A549 (cell line): ENCODE data around the gene PDP2. TPM values are rescaled to one million over a fixed set of nuclear protein-coding genes. Genes with fewer than 3 reads are reported as not detected.

Experiments used
- ATAC-seq, 2 experiments: fragments of 200-7000 bp in 1 of 2; fragments of >200 bp in 1 of 2; cut with Nextera tagmentation in 1 of 2; cut with Tn5 transposase in 1 of 2; 3 replicates each; pipeline versions ENCODE4 v1.8.0 to v1.9.1; 2018 to 2020; ENCODE audit warnings: mild to moderate bottlenecking in 1 of 2, moderate library complexity in 1 of 2
- CTCF ChIA-PET: fragments of 300-600 bp; sonication (Branson Sonifier 250); formaldehyde crosslinking; extraction: SDS; loops from one replicate; lab custom pipeline; 2021; ENCODE audit warnings: antibody characterized with exemption, inconsistent platforms; lab: Yijun Ruan, JAX
- POLR2A ChIA-PET: fragments of 350-600 bp; formaldehyde crosslinking; extraction: SDS; loops from one replicate; lab custom pipeline; 2021; ENCODE audit warnings: antibody characterized with exemption, inconsistent platforms; lab: Yijun Ruan, JAX
- DNase-seq, 2 experiments: peaks; one replicate each; pipeline versions ENCODE4 v3.0.0 to v3.0.0-alpha.2; 2011 to 2016; ENCODE audit warnings: low read depth in 1 of 2, low spot score in 1 of 2
- FAIRE-seq: peaks from 2 replicates; lab custom pipeline; 2011; peaks lifted over from hg19 to GRCh38; lab: Jason Lieb, UNC
- H3K27ac ChIP-seq, 2 experiments: fragments of >200 bp; sonication (Bioruptor Twin); formaldehyde crosslinking; 3 replicates each; pipeline ENCODE4 v1.5.1; 2016 to 2017
- H3K4me1 ChIP-seq: fragments of >200 bp; sonication (Bioruptor Twin); formaldehyde crosslinking; 3 replicates; pipeline ENCODE4 v1.6.1; 2016
- H3K4me2 ChIP-seq: fragments of >200 bp; sonication (Bioruptor Twin); formaldehyde crosslinking; 3 replicates; pipeline ENCODE4 v1.6.1; 2016
- H3K4me3 ChIP-seq: fragments of >200 bp; sonication (Bioruptor Twin); formaldehyde crosslinking; 3 replicates; pipeline ENCODE4 v1.5.1; 2016
- H3K9me3 ChIP-seq: fragments of >200 bp; sonication (Bioruptor Twin); formaldehyde crosslinking; 3 replicates; pipeline ENCODE4 v1.6.1; 2016
- ATOH8 ChIP-seq: fragments of 250-450 bp; sonication (Bioruptor Pico); IDR thresholded peaks from 2 replicates; pipeline ENCODE4 v1.5.0; 2020; ENCODE audit warnings: low read depth, mild to moderate bottlenecking, moderate library complexity
- BCL3 ChIP-seq: fragments of >200 bp; sonication (Bioruptor Twin); formaldehyde crosslinking; IDR thresholded peaks from 3 replicates; pipeline ENCODE4 v1.6.1; 2016
- CBX2 ChIP-seq: fragments of 200-600 bp; sonication (generic); IDR thresholded peaks from 2 replicates; pipeline ENCODE4 v1.6.1; 2016; ENCODE audit warnings: low read depth, mild to moderate bottlenecking, borderline replicate concordance
- CBX8 ChIP-seq: fragments of 200-600 bp; sonication (generic); IDR thresholded peaks from 2 replicates; pipeline ENCODE4 v1.6.1; 2016
- CHD2 ChIP-seq: fragments of 150-350 bp; IDR thresholded peaks from 2 replicates; pipeline ENCODE4 v1.6.1; 2014; ENCODE audit warnings: low read length; ENCODE audit not compliant: partially characterized antibody
- CHD4 ChIP-seq: fragments of 200-600 bp; sonication (generic); IDR thresholded peaks from 2 replicates; pipeline ENCODE4 v1.6.1; 2016; ENCODE audit warnings: antibody characterized with exemption, mild to moderate bottlenecking, borderline replicate concordance
- E2F6 ChIP-seq: IDR thresholded peaks from 2 replicates; pipeline ENCODE4 v1.6.1; 2012; ENCODE audit warnings: low read depth, borderline replicate concordance
- EHF ChIP-seq: fragments of 250-450 bp; sonication (Bioruptor Pico); IDR thresholded peaks from 2 replicates; pipeline ENCODE4 v1.5.0; 2020; ENCODE audit warnings: mild to moderate bottlenecking
- EHMT2 ChIP-seq: fragments of 200-600 bp; sonication (generic); IDR thresholded peaks from 2 replicates; pipeline ENCODE4 v1.6.1; 2016; ENCODE audit warnings: antibody characterized with exemption, low read depth, mild to moderate bottlenecking, moderate library complexity
- ELK1 ChIP-seq: fragments of 150-350 bp; IDR thresholded peaks from 2 replicates; pipeline ENCODE4 v1.6.1; 2014; ENCODE audit warnings: low read depth, mild to moderate bottlenecking, low read length
- EP300 ChIP-seq, 2 experiments: fragments of >200 bp; sonication (Bioruptor Twin); formaldehyde crosslinking; IDR thresholded peaks; 2 replicates in 1 of 2; 3 replicates in 1 of 2; pipeline ENCODE4 v1.6.1; 2016 to 2017
- ESRRA ChIP-seq: fragments of 150-350 bp; IDR thresholded peaks from 2 replicates; pipeline ENCODE4 v1.6.1; 2014; ENCODE audit warnings: mild to moderate bottlenecking, low read length, borderline replicate concordance
- FOSL2 ChIP-seq, 2 experiments: fragments of 450-650 bp in 1 of 2; fragments of >200 bp in 1 of 2; sonication (Bioruptor Twin) in 1 of 2; formaldehyde crosslinking; IDR thresholded peaks; 2 replicates each; pipeline versions ENCODE4 v1.5.0 to v1.6.1; 2016 to 2020; ENCODE audit warnings: mild to moderate bottlenecking in 1 of 2, moderate library complexity in 1 of 2
- FOXS1 ChIP-seq: fragments of 250-450 bp; sonication (Bioruptor Pico); IDR thresholded peaks from 2 replicates; pipeline ENCODE4 v1.5.0; 2020; ENCODE audit warnings: mild to moderate bottlenecking, moderate library complexity
- GATA3 ChIP-seq: IDR thresholded peaks from 2 replicates; pipeline ENCODE4 v1.6.1; 2012; ENCODE audit warnings: borderline replicate concordance
- HDAC2 ChIP-seq: fragments of 200-600 bp; sonication (generic); IDR thresholded peaks from 2 replicates; pipeline ENCODE4 v1.6.1; 2016
- HES2 ChIP-seq: fragments of >200 bp; sonication (Bioruptor Twin); formaldehyde crosslinking; IDR thresholded peaks from 2 replicates; pipeline ENCODE4 v1.6.1; 2016
- HEYL ChIP-seq: fragments of 250-450 bp; sonication (Bioruptor Pico); IDR thresholded peaks from 2 replicates; pipeline ENCODE4 v1.8.0; 2021; ENCODE audit warnings: mild to moderate bottlenecking, moderate library complexity
- HOXA7 ChIP-seq: fragments of 250-450 bp; sonication (Bioruptor Pico); IDR thresholded peaks from 2 replicates; pipeline ENCODE4 v1.5.0; 2020; ENCODE audit warnings: mild to moderate bottlenecking, moderate library complexity
- KDM1A ChIP-seq: fragments of 200-600 bp; sonication (generic); IDR thresholded peaks from 2 replicates; pipeline ENCODE4 v1.6.1; 2016; ENCODE audit warnings: low read depth, mild to moderate bottlenecking
- NFE2L2 ChIP-seq: fragments of 150-350 bp; conservative IDR thresholded peaks from 2 replicates; pipeline ENCODE4 v1.6.1; 2014; ENCODE audit warnings: low read length
- NR3C1 ChIP-seq: fragments of >200 bp; sonication (Bioruptor Twin); formaldehyde crosslinking; IDR thresholded peaks from 3 replicates; pipeline ENCODE4 v1.6.1; 2017
- RCOR1 ChIP-seq: fragments of 150-350 bp; IDR thresholded peaks from 2 replicates; pipeline ENCODE4 v1.6.1; 2014; ENCODE audit warnings: antibody characterized with exemption, low read length, low read depth
- SREBF2 ChIP-seq: fragments of 450-650 bp; IDR thresholded peaks from 2 replicates; pipeline ENCODE4 v1.6.1; 2014; ENCODE audit warnings: mild to moderate bottlenecking, moderate library complexity
- TP53 ChIP-seq: fragments of 250-450 bp; sonication (Bioruptor Pico); IDR thresholded peaks from 2 replicates; pipeline ENCODE4 v1.5.0; 2021; ENCODE audit warnings: mild to moderate bottlenecking, moderate library complexity
- ZNF302 ChIP-seq: fragments of 250-450 bp; sonication (Bioruptor Pico); IDR thresholded peaks from 2 replicates; pipeline ENCODE4 v1.9.0; 2021; ENCODE audit warnings: inconsistent platforms, mild to moderate bottlenecking, moderate library complexity
- WGBS: methylation state at CpG from one replicate; pipeline ENCODE4 v1.1.6; 2017; ENCODE audit errors: missing lambda C conversion rate; 5-methylcytosine and 5-hydroxymethylcytosine counted together
- polyA plus RNA-seq, 4 experiments: library from polyadenylated mRNA; depleted of rRNA in 3 of 4; stranded (reverse); fragments of >200 nt; fragmentation: RNase III in 1 of 4; extraction: RNeasy Plus Mini Kit Qiagen cat#74134 plus additional on column Dnase treatment in 1 of 4; gene quantifications; 2 replicates in 3 of 4; 3 replicates in 1 of 4; pipeline ENCODE4 v1.2.3, GENCODE V29; 2011 to 2017

PDP2 gene
- polyA plus RNA-seq, 2 of the 4 experiments (the other 2 are of a cell fraction), result 10.0 to 10.5 TPM

- no peak for TF ChIP-seq NR3C1
- TF ChIP-seq CHD4, result no peak
- TF ChIP-seq HOXA7 (CRISPR knock-in tag), result no peak
- no peak for TF ChIP-seq HES2
- no peak for TF ChIP-seq CBX2
- TF ChIP-seq SREBF2, result no peak
- no peak for TF ChIP-seq EHF (CRISPR knock-in tag)
- TF ChIP-seq BCL3, result no peak
- TF ChIP-seq ATOH8 (CRISPR knock-in tag), result no peak
- no peak for TF ChIP-seq CHD2
- TF ChIP-seq, all 56 proteins: peak for 0
Observed at GRCh38 chr16:66886321-66886720, 6.0 kb downstream of the PDP2 start (continued).

GRCh38 chr16:66886914-66887313, 6.6 kb downstream of the PDP2 start:
- DNase-seq, result no peak
- CTCF ChIA-PET, result interaction anchor here (7.6 to 40.8 kb wide), 2 partner anchors 8 to 28 kb away, joined by 57 to 837 read pairs; partner anchors contain the start of genes CDH16 and RRAD
- ATAC-seq, result no peak
- H3K4me2 ChIP-seq, result no peak overlapping the region
- H3K4me3 ChIP-seq, result no peak overlapping the region
- peaks cover 7% of the 10 kb centered on the region; the same call in 1 of the 3 replicates for H3K4me1 ChIP-seq
- POLR2A ChIA-PET, result no interaction called here
- H3K9me3 ChIP-seq, result no peaks in the 10 kb centered on the region
- no peak for FAIRE-seq
- no peak overlapping the region for H3K27ac ChIP-seq
- TF ChIP-seq EP300 (IDR thresholded peaks at IDR 0.05) (no peak), KDM1A (no peak), E2F6 (no peak), FOSL2 (IDR thresholded peaks at IDR 0.05) (no peak), FOSL2 (CRISPR knock-in tag; IDR thresholded peaks at IDR 0.05) (no peak), HES2 (no peak), RCOR1 (no peak), ZNF302 (CRISPR knock-in tag) (no peak), ELK1 (no peak), CHD2 (no peak), EHMT2 (no peak), NFE2L2 (no peak), ESRRA (no peak), FOXS1 (no peak), TP53 (no peak), CBX8 (no peak), GATA3 (no peak), HDAC2 (no peak), HEYL (CRISPR knock-in tag) (no peak), CHD4 (no peak)
- 91% methylated on average over 3 of the region's 3 CpGs for WGBS
